RWPE2 (cell line): Measurements from ENCODE around the gene JAG2.

Experiments
- ATAC-seq: fragments of 200-7000 bp; cut with Tn5 transposase; 3 replicates; pipeline ENCODE4 v1.9.1; 2021; ENCODE audit warnings: low read depth
- DNase-seq: peaks from one replicate; pipeline ENCODE4 v3.0.0-alpha.2; 2020; ENCODE audit warnings: low spot score
- H3K27ac ChIP-seq: fragments of 450-650 bp; 2 replicates; pipeline ENCODE4 v1.5.1; 2017; ENCODE audit warnings: mild to moderate bottlenecking; ENCODE audit not compliant: poor library complexity, severe bottlenecking
- H3K27me3 ChIP-seq: fragments of 250-450 bp; sonication (Bioruptor Pico); 2 replicates; pipeline ENCODE4 v1.5.1; 2021; ENCODE audit warnings: mild to moderate bottlenecking, moderate library complexity; ENCODE audit not compliant: insufficient read depth, poor library complexity, severe bottlenecking
- H3K36me3 ChIP-seq: fragments of 250-450 bp; sonication (Bioruptor Pico); 2 replicates; pipeline ENCODE4 v1.5.1; 2020; ENCODE audit warnings: low read depth, mild to moderate bottlenecking, moderate library complexity
- H3K4me1 ChIP-seq: fragments of 250-450 bp; sonication (Bioruptor Pico); 2 replicates; pipeline ENCODE4 v1.5.1; 2021; ENCODE audit warnings: mild to moderate bottlenecking, moderate library complexity; ENCODE audit not compliant: insufficient read depth, poor library complexity, severe bottlenecking
- H3K4me3 ChIP-seq: fragments of 250-450 bp; sonication (Bioruptor Pico); 2 replicates; pipeline ENCODE4 v1.5.1; 2021; ENCODE audit warnings: mild to moderate bottlenecking, moderate library complexity; ENCODE audit not compliant: severe bottlenecking
- H3K9me3 ChIP-seq: fragments of 250-450 bp; sonication (Bioruptor Pico); 2 replicates; pipeline ENCODE4 v1.5.1; 2021; ENCODE audit warnings: mild to moderate bottlenecking, moderate library complexity; ENCODE audit not compliant: severe bottlenecking
- TF ChIP-seq, protein P1 (sequence below): fragments of 450-650 bp; IDR thresholded peaks from one replicate; pipeline ENCODE4 v1.5.1; 2017; ENCODE audit warnings: mild to moderate bottlenecking, moderate library complexity; ENCODE audit not compliant: poor library complexity, severe bottlenecking

JAG2 gene

DNA sequence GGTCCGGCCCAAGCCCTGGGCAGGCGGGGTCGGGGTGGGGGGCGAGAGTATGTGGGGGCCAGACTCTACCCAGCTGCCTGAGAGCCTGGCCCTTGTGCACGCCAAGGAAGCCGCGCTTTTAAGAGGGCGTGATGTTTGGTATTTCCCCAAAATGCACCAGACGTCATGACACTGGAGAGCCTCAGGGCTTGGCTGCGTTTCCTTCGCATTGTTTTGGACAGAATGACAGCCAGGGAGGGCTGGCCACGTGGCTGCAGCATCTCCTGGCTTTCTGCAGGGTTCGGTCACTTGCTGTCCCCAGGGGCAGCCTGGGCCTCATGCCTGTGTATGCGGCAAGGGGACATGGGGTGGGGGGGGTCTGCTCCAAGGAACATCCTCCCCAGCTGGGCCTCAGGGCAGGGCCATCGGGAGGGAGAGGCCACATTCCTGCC, 28.6 kb upstream of the JAG2 start:
- TF ChIP-seq, protein P1, sequence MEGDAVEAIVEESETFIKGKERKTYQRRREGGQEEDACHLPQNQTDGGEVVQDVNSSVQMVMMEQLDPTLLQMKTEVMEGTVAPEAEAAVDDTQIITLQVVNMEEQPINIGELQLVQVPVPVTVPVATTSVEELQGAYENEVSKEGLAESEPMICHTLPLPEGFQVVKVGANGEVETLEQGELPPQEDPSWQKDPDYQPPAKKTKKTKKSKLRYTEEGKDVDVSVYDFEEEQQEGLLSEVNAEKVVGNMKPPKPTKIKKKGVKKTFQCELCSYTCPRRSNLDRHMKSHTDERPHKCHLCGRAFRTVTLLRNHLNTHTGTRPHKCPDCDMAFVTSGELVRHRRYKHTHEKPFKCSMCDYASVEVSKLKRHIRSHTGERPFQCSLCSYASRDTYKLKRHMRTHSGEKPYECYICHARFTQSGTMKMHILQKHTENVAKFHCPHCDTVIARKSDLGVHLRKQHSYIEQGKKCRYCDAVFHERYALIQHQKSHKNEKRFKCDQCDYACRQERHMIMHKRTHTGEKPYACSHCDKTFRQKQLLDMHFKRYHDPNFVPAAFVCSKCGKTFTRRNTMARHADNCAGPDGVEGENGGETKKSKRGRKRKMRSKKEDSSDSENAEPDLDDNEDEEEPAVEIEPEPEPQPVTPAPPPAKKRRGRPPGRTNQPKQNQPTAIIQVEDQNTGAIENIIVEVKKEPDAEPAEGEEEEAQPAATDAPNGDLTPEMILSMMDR: no peak
- Histone ChIP-seq H3K9me3 (no peaks in the 10 kb centered on the region), H3K27ac (no peak overlapping the region), H3K36me3 (no peaks in the 10 kb centered on the region), H3K4me3 (no peak overlapping the region), H3K27me3 (peaks cover 21% of the 10 kb centered on the region), H3K4me1 (peaks cover 3% of the 10 kb centered on the region)
- ATAC-seq (peak; percentile 11; the same call in 1 of the 3 replicates), DNase-seq (no peak)

DNA sequence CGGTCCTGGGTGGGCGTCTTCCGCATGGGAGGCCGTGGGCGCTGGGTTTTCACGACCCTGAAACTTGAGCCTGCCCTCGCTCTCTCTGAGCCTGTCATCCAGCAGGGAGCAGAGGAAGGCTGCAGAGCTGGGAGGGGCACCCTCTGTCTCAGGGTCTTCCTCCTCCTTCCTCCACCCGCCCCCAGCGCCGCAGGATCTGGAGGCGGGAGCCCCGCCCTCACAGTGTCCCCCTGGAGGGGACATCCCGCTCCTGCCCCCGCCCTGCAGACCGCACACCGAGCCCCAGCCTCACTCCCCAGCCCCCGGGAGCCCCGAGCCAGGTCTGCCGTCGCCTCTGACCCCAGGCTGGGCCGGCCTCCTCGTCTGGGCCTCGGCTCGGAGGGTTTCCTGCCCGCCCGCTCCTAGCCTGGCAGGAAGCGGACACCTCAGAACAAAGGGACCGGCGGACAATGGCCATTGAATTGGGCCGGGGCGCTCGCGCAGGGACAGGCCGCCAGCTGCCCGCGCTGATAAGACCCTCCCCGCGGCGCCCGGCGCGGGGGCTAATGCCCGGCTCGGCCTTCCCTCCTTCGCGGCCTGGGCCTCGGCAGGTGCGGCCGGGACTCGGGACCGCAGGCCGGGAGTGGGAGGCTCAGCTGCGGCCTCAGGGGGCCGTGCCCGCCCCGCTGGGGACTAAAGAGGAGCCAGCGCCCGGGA, 27.8 kb upstream of the JAG2 start:
- Histone ChIP-seq H3K4me3 (no peak overlapping the region), H3K27me3 (peaks cover 21% of the 10 kb centered on the region), H3K27ac (no peak overlapping the region), H3K36me3 (no peaks in the 10 kb centered on the region), H3K9me3 (no peaks in the 10 kb centered on the region), H3K4me1 (peaks cover 3% of the 10 kb centered on the region)
- no peak for DNase-seq
- no peak for ATAC-seq
- TF ChIP-seq, protein P1: no peak

DNA sequence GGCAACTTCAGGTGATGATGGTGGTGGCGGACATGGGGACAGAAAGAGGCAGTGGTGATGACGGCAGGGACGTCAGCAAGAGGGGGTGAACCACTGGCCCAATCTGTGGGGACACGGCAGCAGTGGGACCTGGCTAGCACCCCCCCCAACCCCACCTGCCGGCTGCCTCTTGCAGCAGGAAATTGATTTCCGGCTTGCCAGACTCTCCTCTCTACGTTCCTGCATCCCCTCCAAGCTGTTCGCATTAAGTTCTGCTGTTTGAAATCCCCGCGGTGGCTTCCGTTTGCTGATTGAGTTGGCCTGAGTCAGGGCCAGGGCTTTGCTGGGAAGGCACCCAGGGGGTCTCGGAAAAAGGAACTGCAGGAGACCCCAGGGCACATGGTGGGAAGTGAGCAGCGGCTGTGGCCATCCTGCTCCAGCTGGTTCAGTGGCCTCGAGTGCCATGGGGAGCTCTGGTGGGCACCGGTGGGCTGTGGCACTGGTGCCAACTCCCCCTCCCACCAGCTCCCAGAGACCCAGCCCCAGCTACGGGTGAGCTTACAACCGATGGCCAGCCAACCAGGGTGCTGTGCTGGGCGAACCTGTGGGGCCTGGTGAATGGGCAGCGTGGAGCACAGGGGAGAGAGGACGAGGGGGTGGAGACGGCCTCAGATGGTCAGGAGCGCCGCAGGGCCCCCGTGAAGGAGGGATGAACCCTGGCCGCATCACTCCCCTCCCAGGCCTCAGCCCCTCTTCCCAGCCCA, 27.1 kb upstream of the JAG2 start:
- Histone ChIP-seq H3K9me3 (no peaks in the 10 kb centered on the region), H3K27me3 (peaks cover 21% of the 10 kb centered on the region), H3K27ac (no peak overlapping the region), H3K4me1 (peaks cover 3% of the 10 kb centered on the region), H3K36me3 (no peaks in the 10 kb centered on the region), H3K4me3 (no peak overlapping the region)
- TF ChIP-seq, protein P1: no peak
- ATAC-seq (no peak), DNase-seq (no peak)

DNA sequence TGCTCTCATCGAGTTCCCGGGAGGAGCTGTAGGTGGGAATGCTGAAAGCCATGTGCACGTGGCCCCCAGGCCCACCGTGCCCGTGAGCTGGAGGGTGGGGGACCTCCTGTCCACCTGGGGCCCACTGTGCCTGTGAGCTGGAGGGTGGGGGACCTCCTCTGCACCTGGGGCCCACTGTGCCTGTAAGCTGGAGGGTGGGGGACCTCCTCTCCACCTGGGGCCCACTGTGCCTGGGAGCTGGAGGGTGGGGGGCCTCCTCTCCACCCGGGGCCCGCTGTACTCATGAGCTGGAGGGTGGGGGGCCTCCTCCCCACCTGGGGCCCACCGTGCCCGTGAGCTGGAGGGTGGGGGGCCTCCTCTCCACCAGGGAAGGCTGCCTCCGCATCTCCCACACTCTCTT, 26.5 kb upstream of the JAG2 start:
- ATAC-seq: no peak
- Histone ChIP-seq H3K36me3 (no peaks in the 10 kb centered on the region), H3K4me3 (no peak overlapping the region), H3K4me1 (peaks cover 3% of the 10 kb centered on the region), H3K9me3 (no peaks in the 10 kb centered on the region), H3K27me3 (peaks cover 21% of the 10 kb centered on the region), H3K27ac (no peak overlapping the region)
- no peak for DNase-seq
- TF ChIP-seq, protein P1: no peak
